HG03520 (cell line): ENCODE measurements around the gene C17orf113.

Experiments used
- ATAC-seq: cut with Tn5 transposase; IDR thresholded peaks from one replicate; pipeline ENCODE4 v1.9.1; 2021; ENCODE audit warnings: mild to moderate bottlenecking, moderate library complexity; ENCODE audit not compliant: unreplicated experiment

C17orf113 gene

DNA sequence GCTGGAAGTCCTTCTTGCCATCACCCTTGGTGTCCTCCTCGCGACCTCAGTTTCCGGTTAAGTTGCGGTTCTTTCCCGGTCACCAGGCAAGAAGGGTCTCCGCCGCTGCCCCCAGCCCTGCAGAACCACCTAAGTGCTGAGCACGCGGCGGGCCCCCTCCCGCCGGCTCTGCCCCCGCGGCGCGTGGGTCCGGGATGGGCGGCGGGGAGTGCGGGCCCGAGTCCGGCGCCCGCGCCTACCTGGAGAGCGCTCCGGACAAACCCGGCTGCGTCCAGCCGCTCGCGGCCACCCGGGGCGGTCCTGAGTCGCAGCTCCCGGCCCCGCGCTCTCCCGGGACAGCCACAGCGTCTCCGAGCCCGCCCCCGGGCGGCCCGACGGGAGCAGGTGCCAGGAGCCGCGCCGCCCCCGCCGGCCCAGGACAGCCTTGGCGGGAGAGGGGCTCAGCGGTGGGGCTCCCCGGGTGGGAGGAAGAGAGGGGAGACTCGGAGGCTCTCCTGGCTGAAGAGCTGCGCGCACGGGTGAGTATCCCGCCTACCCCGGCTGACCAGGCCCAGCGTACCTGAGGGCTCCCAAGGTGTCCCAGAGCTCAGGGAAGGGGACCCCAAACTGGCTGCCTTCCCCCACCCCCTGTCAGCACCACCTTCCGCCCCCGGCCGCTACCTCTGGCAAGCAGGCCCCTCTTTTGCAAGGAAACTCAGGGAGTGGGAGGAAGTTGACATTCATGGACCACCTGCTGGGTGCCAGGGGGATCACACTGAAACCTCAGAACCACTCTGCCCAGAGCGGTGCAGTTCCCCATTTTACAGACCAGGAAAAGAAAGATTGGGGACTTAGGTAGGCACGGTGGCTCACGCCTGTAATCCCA, 22.2 kb upstream of the C17orf113 start:
- no peak for ATAC-seq

DNA sequence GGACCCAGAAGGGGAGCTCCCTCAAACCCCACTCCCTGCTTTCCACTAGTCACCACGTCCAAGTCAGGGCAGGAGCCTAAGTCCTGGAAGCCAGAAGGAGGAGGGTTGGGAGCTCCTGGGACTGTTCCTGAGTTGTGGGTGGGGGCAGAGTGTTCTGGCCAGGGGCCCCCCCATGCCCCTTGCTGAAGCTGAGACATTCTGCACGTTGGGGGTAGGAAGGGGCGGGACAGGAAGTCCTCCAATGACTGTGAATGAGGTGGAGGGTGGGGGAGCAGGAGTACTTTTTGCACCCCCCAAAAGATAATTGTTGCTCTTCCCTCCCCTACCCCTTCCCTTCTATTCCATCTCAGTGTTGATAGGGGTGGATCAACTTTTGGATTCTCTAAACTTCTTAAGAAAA, 21.4 kb upstream of the C17orf113 start:
- no peak for ATAC-seq

DNA sequence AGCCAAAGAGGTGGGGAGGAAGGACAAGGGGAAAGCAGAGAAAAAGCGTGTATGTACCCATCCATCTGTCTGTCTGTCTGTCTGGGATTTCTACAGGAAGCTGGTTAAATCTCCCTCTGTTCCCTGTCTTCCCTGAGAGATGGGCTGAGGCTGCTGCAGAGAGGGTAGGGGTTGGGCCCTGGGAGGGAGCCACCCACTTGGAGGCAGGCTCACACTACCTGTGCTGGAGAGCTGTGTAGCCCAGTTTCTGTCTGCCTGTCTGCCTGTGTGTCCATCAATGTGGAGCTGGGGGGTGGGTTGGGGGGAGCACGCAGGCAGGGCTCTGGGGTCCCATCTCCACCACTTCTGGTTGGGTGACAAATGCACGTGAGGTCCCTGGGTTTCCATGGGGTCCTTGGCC, 18.6 kb upstream of the C17orf113 start:
- ATAC-seq, result no peak

DNA sequence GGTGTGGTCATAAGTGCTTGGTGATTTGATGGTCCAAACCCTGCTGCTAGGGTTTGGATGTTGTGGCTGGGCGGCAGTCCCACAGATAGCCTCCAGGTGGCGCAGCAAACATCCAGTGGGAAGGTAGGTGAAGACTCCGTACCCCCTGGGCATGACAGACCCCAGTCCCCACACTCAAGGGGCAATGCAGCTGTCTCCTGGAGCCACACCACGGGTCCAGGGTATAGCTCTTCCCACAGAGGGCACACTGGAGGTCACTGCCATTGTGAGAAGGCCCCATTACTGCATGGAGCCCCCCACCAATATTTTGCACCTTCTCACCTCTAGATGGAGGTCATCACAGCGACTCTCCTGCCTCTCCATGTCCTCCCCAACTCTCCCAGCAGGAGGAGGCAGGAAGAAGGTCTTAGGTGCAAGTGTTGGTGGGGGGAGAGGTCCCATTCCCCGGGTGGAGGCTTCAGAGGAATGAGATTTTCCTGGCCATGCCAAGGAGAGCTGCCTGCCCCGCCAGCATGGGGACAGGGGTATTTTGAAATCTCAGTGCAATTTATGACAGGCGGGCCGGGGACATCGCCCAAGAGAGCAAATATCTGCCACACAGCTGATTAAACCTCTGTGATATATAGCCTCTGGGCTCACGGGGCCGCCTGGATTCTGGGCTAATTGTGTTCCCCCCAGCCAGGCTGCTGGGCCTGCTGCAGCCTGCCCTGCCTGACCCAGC, 17.1 kb upstream of the C17orf113 start:
- ATAC-seq, result no peak

DNA sequence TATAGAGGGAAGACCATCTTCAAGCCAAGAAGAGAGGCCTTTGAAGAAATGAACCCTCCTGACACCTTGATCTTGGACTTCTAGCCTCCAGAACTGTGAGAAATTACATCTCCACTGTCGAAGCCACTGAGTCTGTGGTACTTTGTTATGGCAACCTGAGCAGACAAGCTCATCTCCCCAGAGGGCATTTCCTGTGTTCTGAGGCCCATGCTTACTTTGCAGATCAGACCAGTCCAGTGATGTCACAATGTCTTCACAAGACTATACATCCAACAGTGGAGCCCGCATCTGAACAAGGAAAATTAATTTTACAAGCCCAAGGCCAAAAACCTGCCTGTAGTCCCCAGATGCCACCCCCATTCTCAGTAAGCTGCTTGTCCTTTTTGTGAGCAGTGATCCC, 14.8 kb upstream of the C17orf113 start:
- ATAC-seq, result no peak

DNA sequence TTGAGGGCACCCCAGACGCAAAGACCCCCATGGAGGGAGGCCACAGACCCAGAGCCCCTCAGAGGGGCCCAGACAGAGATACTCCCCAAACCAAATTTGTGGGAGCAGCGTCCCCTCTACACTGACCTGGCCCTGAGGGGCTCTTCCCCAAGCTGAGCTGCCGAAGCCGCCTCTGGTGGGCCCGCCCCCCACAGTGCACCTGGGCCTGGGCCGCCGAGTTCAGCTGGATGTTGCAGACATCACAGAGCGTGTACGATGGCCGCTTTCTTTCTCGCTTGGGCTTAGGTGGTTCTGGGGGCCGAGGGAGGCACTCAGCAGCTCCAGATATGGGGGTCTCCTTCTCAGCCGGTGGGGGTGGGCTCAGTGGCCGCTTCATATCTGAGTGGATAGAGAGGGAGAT, 12.3 kb upstream of the C17orf113 start:
- ATAC-seq, result no peak

DNA sequence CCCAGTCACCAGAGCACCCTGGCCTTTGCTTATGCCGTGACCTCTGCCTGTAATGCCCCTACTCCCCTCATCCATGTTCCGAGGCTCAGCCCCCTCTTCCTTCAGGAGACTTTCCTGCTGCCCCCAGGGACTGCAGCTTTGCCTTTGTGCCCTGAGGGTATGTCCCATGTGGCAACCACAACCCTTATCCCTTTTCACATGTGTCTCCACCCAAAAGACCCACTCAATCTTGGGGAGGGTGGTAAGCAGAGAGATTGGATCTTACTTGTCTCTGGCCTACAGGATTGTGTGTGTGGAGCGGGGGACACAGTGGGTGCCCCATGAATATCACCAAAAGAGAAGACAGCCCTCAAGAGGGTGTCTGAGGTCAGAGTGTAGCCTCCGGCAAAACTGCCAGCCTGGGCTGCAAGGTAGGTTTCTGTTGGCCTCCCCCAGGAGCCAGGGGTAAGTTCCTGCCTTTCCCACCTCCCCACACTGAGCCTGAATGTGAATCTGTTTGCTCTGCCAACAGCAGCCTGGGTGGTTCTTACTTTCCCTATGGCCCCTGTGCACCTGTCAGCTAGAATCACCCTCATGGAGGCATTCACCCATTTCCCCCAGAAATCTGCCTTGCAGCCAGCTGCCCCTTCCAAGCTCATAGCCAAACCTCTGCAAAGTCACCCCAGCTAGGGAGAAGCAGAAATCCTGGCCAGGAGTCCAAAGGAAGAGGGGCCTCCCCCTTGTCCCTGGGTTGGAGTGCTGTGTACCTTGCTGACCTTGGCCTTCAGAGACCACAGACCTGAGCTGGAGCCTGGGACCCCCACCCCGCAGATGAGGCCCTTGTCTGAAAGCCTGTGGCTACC, 11.5 kb upstream of the C17orf113 start:
- no peak for ATAC-seq

DNA sequence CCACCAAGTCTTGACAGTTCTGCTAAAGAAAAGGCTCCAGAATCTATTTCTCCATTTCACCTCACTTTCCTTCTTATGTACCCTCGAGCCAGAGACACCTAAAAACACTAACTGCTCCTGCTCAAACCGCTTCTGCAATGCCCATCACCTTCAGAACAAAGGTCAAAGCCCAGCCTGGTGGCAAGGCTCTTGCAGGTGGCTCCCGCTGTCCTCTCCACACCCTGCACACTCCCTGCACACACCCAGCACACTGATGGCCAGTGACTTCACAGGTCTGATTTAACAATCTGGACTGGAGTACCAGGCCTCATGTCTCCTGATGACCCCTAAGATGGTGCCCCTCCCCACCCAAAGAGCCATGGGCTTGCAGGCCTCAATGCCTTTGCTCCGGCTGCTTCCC, 9.8 kb upstream of the C17orf113 start:
- ATAC-seq, result no peak

DNA sequence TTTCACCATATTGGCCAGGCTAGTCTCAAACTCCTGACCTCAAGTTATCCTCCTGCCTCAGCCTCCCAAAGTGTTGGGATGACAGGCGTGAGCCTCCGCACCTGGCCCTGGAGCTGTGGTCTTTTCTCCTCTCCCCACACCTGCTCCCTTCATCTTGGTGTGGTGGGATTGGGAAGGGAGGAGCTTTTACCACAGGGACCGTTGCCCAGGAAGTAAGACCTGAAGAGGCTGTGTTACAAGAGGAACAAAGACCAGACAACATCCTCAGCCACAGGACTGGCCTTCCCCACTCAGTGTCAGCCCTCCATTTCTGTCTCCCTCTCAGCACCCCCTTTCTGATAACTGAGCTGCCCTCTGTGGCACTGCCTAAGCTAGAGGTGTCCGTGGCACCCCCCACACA, 9.4 kb upstream of the C17orf113 start:
- no peak for ATAC-seq

DNA sequence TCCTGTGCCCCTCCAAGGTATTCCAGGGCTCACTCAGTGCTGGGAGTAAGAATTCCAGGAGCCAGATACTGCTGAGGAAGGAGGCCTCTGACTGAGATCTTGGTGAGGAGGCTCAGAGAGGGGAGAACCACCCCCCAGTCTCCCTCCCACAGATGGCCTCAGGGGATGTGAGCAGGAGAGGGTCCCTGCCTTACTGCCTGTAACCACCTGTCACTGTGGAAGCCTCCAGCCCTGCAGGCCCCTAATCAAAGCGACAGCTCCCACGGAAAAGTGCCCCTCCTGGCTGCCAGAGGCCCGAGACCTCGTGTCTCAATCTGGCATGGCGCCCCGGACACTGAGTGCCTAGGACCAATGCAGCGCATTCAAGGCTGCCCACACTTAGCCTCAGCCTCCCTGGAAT, 7.7 kb upstream of the C17orf113 start:
- ATAC-seq, result no peak

DNA sequence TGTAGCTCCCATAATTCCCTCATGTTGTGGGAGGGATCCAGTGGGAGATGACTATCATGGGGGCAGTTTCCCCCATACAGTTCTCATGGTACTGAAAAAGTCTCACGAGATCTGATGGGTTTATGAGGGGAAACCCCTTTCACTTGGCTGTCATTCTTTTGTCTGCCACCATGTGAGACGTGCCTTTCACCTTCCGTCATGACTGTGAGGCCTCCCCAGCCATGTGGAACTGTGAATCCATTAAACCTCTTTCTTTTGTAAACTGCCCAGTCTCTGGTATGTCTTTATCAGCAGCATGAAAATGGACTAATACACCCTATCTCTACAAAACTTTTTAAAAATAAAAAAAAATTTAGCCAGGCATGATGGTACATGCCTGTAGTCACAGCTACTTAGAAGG, 6.2 kb upstream of the C17orf113 start:
- ATAC-seq, result no peak

DNA sequence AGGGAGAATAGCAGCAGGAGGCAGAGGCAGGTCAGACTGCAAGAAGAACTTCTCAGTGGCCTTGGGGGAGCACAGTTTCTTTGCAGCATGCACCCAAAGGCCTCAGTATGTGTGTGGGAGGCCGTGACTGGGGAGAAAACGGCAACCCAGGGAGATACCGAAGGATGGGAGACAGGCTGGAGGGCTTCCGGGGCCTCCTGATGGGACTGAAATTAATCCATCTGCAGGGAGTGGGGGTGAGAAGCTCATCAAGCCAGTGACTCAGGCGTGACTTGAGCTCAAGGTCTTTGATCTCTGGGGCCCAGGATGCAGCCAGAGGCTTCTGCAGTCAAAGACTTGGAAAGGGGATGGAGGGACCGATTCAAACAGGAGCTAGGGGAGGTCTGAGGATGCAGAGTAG, 5.1 kb upstream of the C17orf113 start:
- ATAC-seq, result no peak

DNA sequence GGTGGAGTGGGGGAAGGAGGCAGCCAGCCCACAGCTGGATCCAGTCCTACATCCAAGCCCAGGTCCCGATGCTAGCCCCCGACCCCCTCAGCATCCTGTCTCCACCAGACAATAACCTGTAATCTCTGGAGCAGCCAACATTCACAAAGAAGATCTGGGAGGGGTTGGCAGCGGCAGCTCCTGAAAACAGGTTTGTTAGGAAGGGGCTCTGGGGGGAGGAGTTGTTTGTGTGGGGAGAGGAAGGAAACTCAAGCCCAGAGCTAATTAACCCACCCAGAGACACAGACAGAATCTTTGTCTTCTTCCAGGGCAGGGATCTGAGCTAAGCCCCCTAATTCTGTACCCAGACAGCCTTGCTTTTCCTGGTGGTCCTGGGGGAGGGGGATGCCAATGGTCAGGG, 4.6 kb upstream of the C17orf113 start:
- no peak for ATAC-seq

DNA sequence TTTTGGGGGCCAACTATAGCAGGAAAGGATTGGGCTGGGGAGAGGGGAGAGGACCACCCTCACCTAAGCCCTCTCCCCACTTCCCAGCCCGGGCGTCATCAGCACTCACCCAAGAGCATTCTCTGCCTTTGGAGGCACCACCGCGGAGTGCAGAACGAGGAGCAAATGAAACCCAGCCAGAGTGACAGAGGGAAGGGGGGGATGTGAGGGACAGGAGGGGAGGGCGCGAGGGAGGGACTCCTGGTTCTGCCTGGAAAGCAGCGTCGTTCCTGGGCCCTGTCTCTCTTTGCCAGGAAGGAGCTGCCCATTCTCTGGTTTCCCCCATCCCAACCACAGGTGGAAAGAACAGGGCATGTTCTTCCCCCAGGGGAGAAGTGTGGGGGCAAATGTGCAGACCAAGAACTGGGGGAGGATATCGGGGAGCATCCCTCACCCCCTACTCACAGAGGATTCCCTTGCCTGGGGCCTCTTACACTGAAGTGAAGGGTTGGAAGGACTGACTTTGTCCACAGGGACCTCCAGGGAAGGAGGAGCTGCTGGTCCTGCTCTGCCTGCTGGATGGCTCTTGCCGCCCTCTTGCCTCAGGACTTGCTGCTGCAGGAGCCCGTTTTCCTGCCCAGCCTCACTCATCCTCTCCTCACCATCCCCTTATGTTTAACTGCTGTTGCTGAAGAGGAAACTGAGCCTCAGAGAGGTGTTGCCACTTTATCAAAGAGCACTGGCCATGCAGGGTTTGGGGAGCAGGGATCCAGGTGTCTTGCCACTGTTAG, 3.5 kb upstream of the C17orf113 start:
- ATAC-seq, result no peak

DNA sequence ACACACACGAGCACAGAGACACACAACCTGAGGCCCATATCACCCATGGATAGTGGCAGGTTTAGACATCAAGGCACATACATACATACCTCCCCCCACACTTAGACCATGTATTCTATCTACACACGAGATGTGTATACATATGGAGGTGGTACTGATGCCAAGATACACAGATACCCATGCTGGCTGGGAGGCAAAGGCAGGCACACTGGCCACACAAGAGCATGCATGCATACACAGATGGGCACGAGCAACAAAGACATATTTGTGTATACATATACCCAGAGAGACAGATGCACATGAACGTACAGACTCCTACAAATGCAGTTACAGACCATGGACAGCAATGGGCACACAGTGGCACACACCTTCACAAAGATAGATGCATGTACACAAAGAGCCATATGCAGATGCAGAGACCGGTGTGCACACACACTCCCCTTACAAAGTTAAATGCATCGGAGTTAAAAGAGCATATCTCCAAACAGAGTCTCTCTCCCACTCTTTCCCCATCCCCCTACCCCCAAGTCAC, 2.0 kb upstream of the C17orf113 start:
- ATAC-seq, result no peak

DNA sequence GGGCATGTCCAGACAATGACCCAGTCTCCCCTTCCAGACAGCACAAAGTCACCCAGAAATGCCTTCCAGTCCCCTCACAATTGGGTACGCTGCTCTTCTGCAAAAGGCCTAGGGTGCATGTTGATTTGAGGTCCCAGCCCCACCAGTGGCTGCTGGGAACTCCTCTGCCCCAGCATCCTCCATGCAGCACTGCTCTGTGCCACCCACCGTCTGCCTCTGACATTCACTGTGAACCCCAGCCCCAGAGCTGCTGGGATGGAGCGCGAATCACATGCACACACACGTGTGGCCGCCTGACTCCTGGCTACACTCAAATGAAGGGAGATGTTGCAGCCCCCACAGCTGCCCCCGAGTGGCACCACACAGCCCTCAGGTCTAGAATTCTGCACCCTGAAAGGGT, 1.2 kb upstream of the C17orf113 start:
- no peak for ATAC-seq

DNA sequence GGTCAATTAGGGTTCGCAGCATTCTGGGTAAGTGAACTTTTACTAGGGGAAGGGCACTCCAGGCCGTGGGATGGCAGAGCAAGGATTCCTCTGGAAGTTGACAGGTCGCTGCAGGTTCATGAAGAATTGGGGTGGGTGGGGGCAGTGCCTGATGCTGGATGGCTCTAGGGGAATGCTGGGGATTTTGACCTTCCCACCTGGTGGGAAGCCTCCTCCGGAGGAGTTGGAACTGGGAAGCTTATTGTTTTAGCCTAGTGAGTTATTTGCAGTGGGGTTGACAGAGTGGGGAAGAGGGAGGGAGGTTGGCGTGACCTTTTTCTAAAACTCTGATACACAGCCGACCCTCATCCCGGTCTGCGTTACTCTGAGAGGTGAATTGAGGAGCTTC, 606 bp upstream of the C17orf113 start:
- no peak for ATAC-seq

DNA sequence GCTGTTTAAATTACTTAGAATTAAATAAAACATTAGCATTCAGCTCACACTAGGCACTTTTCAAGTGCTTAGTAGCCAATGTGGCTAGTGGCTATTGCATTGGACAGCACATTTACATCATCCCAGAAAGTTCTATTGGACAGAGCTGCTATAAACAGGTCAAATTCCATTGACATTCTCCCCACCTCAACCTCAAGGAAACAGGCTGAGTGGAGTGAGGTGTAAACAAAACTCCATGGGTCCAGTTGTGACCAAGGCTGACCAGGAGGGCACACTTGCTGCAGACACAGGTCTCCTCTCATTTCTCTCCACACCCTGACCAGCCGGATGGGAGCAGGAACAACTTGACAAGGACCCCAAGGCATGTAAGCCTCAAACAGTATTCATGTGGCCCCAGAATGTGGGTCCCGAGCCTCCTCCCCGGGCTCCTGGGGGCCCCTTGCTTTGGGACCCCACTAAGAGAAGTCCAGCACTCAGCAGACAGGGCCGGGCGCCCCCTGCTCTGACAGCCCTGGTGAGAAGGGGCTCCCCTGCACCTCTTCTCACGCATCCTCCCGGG, 488 bp downstream of the C17orf113 start:
- ATAC-seq, result no peak

DNA sequence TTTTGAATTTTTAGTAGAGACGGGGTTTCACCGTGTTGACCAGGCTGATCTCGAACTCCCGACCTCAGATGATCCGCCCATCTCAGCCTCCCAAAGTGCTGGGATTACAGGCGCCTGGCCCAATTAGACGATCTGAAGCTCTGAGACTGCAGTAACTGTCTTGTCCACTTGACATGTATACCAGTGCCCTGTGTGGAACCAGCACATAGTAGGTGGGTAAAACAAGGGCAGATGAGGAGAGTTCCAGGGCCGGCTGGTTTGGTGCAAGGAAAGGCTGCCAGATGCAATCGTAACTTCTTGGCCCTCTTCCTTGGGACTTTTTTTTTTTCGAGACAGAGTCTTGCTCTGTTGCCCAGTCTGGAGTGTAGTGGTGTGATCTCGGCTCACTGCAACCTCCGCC, 3.1 kb downstream of the C17orf113 start:
- no peak for ATAC-seq

DNA sequence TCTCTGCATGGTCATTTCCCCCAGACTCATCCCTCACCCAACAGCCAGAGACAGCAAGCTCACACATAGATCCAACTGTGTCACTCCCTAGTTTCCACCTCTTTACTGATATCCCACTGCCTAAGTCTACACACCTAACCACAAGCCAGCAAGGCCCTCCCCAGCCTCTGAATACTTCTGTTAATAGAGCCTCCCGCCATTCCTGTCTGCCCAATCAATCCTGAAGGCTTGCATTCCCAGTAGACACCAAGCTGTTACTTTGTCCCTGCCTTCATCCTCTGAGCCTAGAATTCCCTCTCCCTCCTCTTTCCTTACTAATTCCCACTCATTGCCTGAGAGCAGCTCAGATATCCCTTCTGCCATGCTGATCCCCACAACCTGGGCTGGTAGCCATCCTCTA, 4.7 kb downstream of the C17orf113 start:
- no peak for ATAC-seq
